ENCODE data around the gene GPHN.
A peak's percentile ranks its signal among the peaks of the same experiment; 100 is the strongest.

GPHN gene

GRCh38 chr14:66601932-66602578 is 94.1 kb downstream of the GPHN start:
- no peak for DNase-seq

DNA sequence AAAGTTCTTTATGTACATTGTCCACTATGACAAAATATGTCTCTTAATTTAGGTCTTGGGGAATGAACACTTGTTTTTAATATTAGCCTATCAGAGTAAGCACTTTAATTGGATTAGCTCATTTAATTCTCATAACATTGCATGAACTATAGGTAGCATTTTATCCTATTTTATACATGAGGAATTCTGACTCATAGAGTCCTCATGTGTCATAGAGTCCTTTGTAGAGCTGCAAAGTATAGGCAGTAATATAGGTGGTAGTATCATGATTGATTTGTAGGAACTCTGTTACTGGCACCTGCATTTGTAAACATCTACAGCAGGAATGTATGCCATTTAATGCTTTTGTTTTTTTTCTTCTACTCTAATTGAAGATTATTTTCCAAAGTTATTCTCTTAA is 96.0 kb downstream of the GPHN start:
- no peak for DNase-seq

- no peak for DNase-seq
Observed at GRCh38 chr14:66606826-66607225, 98.9 kb downstream of the GPHN start.

DNA sequence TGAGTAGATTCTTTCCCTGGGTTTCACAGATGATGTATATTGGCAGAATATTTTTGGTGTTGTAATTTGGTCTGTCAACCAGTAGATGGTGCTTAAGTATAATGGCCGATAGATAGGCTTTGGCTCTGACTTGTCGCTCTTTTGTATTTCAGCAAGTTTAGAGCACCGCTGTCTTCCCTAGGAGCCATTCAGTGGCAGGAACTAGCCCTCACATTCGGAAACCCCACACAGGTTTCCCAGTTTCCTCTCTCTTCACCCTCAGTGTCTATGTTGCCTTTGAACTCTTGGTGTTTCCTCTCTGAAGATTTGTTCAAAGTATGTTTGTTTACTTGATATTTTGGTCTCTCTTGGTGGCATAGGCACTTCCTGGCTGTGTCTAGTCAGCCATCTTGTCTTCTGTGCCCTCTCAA is 102.2 kb downstream of the GPHN start:
- DNase-seq = peak in 2 of 6 experiments; percentile 3 to 31

DNA sequence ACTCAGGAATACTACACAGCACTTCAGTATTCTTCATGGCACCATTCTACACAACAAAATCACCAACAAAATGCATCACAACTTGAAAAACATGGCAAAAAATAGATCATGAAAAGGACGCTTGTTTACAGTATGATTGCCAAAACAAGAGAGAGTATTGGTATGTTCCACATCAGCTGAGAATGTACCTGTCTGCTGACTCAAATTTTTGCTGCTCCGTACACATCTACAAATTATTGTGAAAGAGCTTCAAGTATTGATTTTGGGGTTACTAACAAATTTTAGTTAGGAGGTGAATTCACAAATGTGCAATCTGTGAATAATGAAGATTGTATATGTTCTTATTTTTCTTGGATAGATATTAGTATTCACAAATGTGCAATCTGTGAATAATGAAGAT is 105.4 kb downstream of the GPHN start:
- no peak for DNase-seq

DNA sequence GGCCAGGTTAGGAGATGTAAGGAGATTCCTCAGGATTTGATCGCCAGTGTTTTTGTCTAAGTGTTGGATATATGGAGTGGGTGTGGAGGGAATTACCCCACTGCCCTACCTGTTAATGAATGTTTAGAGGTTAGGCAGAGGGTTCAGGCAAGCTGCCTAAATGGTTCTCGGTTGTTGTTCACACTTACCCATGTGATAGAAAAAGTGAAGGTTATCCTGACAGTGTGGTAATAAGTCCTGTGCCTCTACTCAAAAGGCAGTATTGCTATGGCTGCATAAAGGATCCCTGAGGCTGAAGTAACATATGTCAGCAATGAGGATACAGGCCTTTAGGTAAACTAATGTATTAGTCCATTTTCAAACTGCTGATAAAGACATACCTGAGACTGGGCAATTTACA is 112.0 kb downstream of the GPHN start:
- no peak for DNase-seq

GRCh38 chr14:66623838-66624237 is 115.9 kb downstream of the GPHN start:
- no peak for DNase-seq

GRCh38 chr14:66624336-66624937 is 116.5 kb downstream of the GPHN start:
- DNase-seq = peak in 2 of 6 experiments; percentile 1

DNA sequence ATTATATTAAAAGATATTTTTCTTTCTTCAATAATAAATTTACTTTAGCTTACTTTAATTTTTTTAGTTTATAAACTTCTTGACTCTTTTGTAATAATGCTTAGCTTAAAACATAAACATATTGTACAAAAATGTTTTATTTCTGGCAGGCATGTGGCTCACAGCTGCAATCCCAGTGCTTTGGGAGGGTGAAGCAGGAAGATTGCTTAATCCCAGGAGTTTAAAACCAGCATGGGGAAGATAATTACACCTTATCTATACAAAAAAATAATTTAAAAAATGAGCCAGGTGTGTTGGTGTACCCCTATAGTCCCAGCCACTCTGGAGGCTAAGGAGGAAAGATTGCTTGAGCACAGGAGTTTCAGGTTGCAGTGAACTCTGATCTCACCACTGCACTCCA is 120.7 kb downstream of the GPHN start:
- DNase-seq = no peak

DNA sequence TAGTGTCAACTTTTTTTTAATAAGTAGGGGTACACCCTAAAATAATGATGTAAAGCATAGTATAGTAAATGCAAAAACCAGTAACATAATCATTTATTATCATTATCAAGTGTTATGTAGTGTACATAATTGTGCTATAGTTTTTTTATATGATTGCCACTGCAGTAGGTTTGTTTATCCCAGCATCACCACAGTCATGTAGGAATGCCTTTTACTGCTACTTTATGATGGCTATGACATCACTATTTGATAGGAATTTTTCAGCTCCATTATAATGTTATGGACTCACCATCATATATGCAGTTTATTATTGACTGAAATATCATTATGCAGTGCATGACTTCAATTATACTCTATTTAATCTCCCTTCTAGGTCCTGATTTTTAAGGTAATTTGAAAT is 121.6 kb downstream of the GPHN start:
- DNase-seq = no peak

GRCh38 chr14:66634876-66635275 is 126.9 kb downstream of the GPHN start:
- DNase-seq = no peak

- DNase-seq = no peak
Observed at GRCh38 chr14:66635435-66635834, 127.5 kb downstream of the GPHN start.

DNA sequence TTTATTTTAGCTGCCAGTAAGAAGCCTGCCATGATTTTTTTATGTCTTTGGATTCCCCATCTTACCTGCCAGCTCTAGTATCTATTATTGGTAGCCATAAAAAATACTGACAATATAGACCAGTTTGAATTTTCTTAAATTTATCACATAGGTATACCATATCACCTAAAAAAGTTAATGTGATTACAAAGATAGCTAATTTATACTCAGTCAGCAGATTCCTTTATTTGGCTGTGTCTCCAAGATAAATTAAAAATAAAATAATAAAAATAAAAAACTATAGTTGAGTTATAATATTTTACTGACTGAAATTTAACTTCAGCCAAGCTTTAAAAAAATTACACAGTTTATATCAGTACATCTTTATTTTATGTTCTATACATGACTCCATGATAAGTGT is 128.3 kb downstream of the GPHN start:
- DNase-seq = no peak

DNA sequence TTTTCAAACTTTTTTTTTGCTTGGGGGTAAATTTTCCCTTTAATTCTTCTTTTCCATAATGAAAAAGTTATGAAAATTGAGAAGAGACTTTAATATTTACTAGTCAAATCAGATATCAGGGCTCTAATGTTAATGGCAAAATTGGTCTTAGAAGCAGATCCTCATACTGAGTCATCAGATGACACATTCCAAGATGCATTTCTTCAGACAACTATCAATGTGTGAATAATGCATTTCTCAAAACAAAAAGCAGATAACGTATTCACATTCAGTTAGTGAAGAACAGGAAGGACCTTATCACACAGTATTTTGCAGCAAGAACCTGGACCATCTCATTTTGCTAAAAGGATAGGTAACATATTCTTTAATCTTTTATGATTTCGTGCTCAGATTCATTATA is 130.7 kb downstream of the GPHN start:
- no peak for DNase-seq

- DNase-seq = no peak
Observed at GRCh38 chr14:66641861-66642635, 134.1 kb downstream of the GPHN start.

DNA sequence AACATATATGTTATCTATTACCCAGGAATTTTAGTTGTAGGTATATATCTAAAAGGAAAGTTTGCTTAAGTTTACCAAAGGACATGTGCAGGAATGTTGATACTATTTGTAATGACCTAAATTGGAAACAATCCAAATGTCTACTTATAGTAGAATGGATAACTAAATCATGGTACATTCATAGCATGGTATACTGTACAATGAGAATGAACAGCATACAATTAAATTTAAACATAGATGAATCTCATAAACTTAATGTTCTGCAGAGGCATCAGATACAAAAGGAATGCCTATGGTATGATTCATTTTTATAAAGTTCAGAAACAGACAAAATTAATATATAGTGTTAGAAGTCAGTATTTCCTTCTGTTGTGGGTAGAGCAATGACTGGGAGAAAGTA is 135.4 kb downstream of the GPHN start:
- DNase-seq = no peak

DNA sequence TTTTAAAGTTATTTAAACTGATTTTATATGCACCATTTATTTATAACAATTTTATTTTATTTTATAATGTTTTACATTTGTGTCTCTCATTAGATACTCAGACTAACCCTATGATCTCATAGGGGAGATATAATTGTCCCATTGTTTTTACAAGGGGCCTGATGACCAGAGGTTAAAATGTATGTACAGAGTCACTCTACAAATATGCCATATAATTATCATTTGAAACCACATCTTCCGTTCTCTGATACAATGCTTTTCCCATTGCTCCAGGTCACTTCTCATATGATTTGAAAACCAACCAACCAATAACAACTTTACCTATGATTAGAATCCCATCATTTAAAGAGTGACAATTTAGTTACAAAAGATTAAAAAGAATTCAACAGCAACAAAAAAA is 137.8 kb downstream of the GPHN start:
- no peak for DNase-seq

DNA sequence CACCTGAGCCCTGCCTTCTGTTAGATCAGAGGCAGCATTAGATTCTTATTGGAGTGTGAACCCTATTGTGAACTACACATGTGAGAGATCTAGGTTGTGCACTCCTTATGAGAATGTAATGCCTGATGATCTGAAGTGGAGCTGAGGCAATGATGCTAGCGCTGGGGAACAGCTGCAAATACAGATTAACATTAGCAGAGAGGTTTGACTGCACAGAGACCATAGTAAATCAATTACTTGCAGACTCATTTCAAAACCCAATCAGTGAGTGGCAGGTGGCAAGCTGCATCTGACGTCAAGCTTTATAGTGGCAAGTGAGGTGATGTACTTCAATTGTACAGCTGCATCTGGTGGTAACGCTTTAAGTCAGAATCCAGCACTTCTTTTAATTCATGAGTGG is 141.6 kb downstream of the GPHN start:
- no peak for DNase-seq

DNA sequence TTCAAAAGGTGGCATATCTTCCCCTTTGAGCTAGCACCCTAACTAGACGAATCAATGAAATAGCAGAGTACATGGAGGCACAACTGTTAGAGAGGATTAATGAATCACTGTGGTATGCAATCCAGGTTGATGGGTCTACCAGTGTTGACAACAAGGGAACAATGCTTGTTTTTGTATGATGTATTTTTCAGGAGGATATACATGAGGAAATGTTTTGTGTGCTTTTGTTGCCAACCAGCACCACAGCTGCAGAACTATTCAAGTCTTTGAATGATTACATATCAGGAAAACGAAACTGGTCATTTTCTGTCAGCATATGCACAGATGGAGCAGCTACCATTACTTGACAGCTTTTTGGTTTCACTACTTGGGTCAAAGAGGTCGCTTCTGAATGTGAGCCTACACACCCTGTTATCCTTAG is 142.6 kb downstream of the GPHN start:
- no peak for DNase-seq

DNA sequence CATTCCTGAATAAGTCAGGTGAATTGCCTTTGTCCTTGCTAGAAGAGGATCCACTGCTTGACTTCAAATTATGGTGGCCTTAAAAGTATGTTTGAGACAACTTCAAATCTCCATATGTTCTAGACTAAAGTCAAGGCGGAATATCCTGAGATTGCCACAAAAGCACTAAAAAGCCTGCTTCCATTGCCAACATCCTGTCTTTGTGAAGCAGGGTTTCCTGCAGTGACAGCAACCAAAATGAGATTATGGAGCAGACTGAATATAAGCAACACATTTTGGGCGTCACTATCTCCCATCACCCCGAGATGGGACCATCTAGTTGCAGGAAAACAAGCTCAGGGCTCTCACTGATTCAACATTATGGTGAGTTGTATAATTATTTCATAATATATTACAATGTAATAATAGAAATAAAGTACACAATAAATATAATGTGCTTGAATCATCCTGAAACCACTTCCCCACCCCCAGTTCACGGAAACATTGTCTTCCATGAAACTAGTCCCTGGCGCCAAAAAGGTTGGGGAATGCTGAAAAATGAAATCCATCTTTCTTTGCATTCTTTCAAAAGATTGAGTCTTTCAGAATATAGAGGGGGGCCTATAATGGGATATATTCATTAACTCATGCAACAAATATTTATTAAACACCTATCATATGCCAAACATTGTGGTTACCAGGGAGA is 143.7 kb downstream of the GPHN start:
- DNase-seq = no peak

DNA sequence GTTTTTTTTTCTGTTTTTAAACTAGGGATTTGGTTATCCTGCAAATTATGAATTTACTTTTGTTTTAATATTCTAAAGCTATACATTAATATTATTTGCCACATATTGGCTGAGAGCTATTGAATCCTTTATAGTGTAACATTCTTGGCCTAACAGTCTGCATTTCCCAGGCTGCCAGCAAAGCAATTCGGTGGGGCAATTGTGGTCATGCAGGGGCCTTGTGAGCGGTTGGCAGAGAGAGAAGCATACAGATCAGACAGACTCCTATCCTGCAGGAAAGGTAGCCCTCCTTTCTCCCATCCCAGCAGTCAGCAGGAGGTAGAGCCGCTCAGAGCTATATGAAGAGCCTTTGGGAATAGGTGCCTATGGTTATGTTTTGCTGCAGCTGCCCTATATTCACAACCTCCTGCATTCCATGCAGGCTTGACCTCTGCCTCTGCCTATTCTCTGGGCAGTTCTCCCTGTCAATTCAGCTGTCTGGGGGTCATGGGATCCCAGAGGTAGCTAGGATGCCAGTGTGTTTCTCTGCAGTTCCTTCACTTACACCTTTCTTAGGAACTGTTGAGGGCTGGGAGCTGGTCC is 144.7 kb downstream of the GPHN start:
- no peak for DNase-seq

- DNase-seq = no peak
Observed at GRCh38 chr14:66657780-66658179, 149.8 kb downstream of the GPHN start.

- no peak for DNase-seq
Observed at GRCh38 chr14:66662374-66662773, 154.4 kb downstream of the GPHN start.
